Measurements from ENCODE around the gene KRTAP4-4. TPM values are rescaled to one million over a fixed set of nuclear protein-coding genes. Genes with fewer than 3 reads are reported as not detected.

The KRTAP4-4 gene
- total and polyA plus RNA-seq, 8 donors, result not detected

GRCh38 chr17:41116297-41116696 is 44.3 kb downstream of the KRTAP4-4 start:
- Histone ChIP-seq H3K27me3 (peaks cover 0 to 25% (median 0%) of the 10 kb centered on the region in 3 donors), H3K4me1 (no peaks in the 10 kb centered on the region), H3K9me3 (no peaks in the 10 kb centered on the region), H3K4me3 (no peak overlapping the region), H3K27ac (no peak overlapping the region), H3K36me3 (no peaks in the 10 kb centered on the region)
- intact Hi-C loops (cut with DNase I; ENCODE audit: low total_unique reads), result no loop called here
- DNase-seq, result no peak
- 54 to 76% (median 72%) methylated on average over 5 of the region's 5 CpGs for WGBS, 5 donors
- no peak for TF ChIP-seq POLR2AphosphoS5 (IDR thresholded peaks at IDR 0.05)
- TF ChIP-seq EP300 (IDR thresholded peaks at IDR 0.05), result no peak

DNA sequence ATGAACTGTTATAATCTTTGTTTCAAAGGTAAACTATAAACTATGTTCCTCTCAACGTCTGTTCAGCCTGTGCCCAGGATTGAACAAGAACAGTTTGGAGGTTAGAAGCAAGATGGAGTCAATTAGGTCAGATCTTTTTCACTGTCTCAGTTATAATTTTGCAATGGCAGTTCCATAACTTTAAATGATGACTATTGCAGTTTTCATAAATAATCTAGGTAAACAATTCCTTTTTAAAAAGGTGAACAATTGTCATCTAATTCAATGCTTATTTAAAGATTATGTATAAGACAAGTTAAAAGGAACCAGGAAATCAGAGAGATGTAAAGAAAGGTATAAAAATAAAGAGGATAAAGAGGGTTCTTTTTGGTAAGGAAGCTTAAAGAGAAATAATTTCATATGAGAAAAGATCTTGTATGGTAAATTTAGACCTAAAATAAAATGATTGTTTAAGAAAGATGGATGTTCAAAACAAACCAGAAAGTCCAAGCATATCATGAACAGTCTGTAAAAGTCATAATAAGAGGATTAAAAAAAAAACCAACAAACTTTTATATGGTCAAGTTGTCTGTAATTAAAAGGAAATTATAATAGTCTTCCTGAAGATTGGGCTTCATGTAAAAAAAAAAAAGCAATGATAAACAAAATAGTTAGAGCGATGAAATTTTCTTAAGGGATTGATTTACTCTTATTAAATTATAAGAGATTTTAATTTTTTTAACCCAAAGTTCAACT is 49.2 kb downstream of the KRTAP4-4 start:
- H3K36me3 ChIP-seq, result no peaks in the 10 kb centered on the region
- H3K9me3 ChIP-seq, result no peaks in the 10 kb centered on the region
- peaks cover 0 to 5% (median 2%) of the 10 kb centered on the region in 4 donors for H3K4me1 ChIP-seq
- DNase-seq, result no peak
- no peak overlapping the region for H3K27ac ChIP-seq
- no peak overlapping the region for H3K4me3 ChIP-seq
- intact Hi-C loops (cut with DNase I; ENCODE audit: low total_unique reads), result no loop called here
- H3K27me3 ChIP-seq, result peaks cover 0 to 15% (median 0%) of the 10 kb centered on the region in 3 donors
- no peak for TF ChIP-seq POLR2AphosphoS5 (IDR thresholded peaks at IDR 0.05)
- TF ChIP-seq POLR2A (IDR thresholded peaks at IDR 0.05), result no peak
- TF ChIP-seq CTCF (IDR thresholded peaks at IDR 0.05), result no peak
- TF ChIP-seq EP300 (IDR thresholded peaks at IDR 0.05), result no peak
- WGBS, 5 donors, result 58 to 71% (median 62%) methylated on average over 2 of the region's 2 CpGs

Small RNA genes lying within 50 kb of the gene (small RNA-seq; reads per million reads assigned to genes)
- gene KRTAP4-17P, result 0 reads per million in 4 donors

Other genes with a start within 250 kb of the KRTAP4-4 start
Only the 30 nearest of the 40 such genes appear.
- gene KRTAP3-1, start 151.6 kb downstream of the KRTAP4-4 start, total RNA-seq, result not detected
- not detected for gene KRTAP3-1, start 151.6 kb downstream of the KRTAP4-4 start, polyA plus RNA-seq
- gene KRTAP1-5, start 133.5 kb downstream of the KRTAP4-4 start, total RNA-seq, result not detected
- not detected for gene KRTAP1-5, start 133.5 kb downstream of the KRTAP4-4 start, polyA plus RNA-seq
- gene KRTAP1-4, start 130.6 kb downstream of the KRTAP4-4 start, total RNA-seq, result not detected
- not detected for gene KRTAP1-4, start 130.6 kb downstream of the KRTAP4-4 start, polyA plus RNA-seq
- gene KRTAP1-3, start 125.9 kb downstream of the KRTAP4-4 start, total RNA-seq, result not detected
- not detected for gene KRTAP1-3, start 125.9 kb downstream of the KRTAP4-4 start, polyA plus RNA-seq
- gene KRTAP1-1, start 119.3 kb downstream of the KRTAP4-4 start, total RNA-seq, result not detected
- not detected for gene KRTAP1-1, start 119.3 kb downstream of the KRTAP4-4 start, polyA plus RNA-seq
- not detected for gene KRTAP2-1, start 113.4 kb downstream of the KRTAP4-4 start, total RNA-seq
- not detected for gene KRTAP2-1, start 113.4 kb downstream of the KRTAP4-4 start, polyA plus RNA-seq
- not detected for gene KRTAP2-2, start 105.5 kb downstream of the KRTAP4-4 start, total RNA-seq
- not detected for gene KRTAP2-2, start 105.5 kb downstream of the KRTAP4-4 start, polyA plus RNA-seq
- not detected for gene KRTAP2-3, start 100.6 kb downstream of the KRTAP4-4 start, total RNA-seq
- not detected for gene KRTAP2-3, start 100.6 kb downstream of the KRTAP4-4 start, polyA plus RNA-seq
- not detected for gene KRTAP2-4, start 94.9 kb downstream of the KRTAP4-4 start, total RNA-seq
- gene KRTAP2-4, start 94.9 kb downstream of the KRTAP4-4 start, polyA plus RNA-seq, result not detected
- gene KRTAP4-7, start 76.6 kb downstream of the KRTAP4-4 start, total RNA-seq, result not detected
- not detected for gene KRTAP4-7, start 76.6 kb downstream of the KRTAP4-4 start, polyA plus RNA-seq
- not detected for gene KRTAP4-8, start 62.6 kb downstream of the KRTAP4-4 start, total RNA-seq
- gene KRTAP4-8, start 62.6 kb downstream of the KRTAP4-4 start, polyA plus RNA-seq, result not detected
- gene KRTAP4-16, start 58.5 kb downstream of the KRTAP4-4 start, total RNA-seq, result not detected
- not detected for gene KRTAP4-16, start 58.5 kb downstream of the KRTAP4-4 start, polyA plus RNA-seq
- gene KRTAP4-9, start 55.4 kb downstream of the KRTAP4-4 start, total RNA-seq, result not detected
- gene KRTAP4-9, start 55.4 kb downstream of the KRTAP4-4 start, polyA plus RNA-seq, result not detected
- gene KRTAP4-11, start 42.4 kb downstream of the KRTAP4-4 start, total RNA-seq, result not detected
- not detected for gene KRTAP4-11, start 42.4 kb downstream of the KRTAP4-4 start, polyA plus RNA-seq
- gene KRTAP4-12, start 36.6 kb downstream of the KRTAP4-4 start, total RNA-seq, result not detected
- not detected for gene KRTAP4-12, start 36.6 kb downstream of the KRTAP4-4 start, polyA plus RNA-seq
- gene KRTAP4-6, start 20.2 kb downstream of the KRTAP4-4 start, total RNA-seq, result not detected
- gene KRTAP4-6, start 20.2 kb downstream of the KRTAP4-4 start, polyA plus RNA-seq, result not detected
- gene KRTAP4-5, start 10.9 kb downstream of the KRTAP4-4 start, total RNA-seq, result not detected
- gene KRTAP4-5, start 10.9 kb downstream of the KRTAP4-4 start, polyA plus RNA-seq, result not detected
- gene KRTAP4-3, start 7.5 kb upstream of the KRTAP4-4 start, total RNA-seq, result not detected
- gene KRTAP4-3, start 7.5 kb upstream of the KRTAP4-4 start, polyA plus RNA-seq, result not detected
- not detected for gene KRTAP4-2, start 17.5 kb upstream of the KRTAP4-4 start, total RNA-seq
- gene KRTAP4-2, start 17.5 kb upstream of the KRTAP4-4 start, polyA plus RNA-seq, result not detected
- not detected for gene KRTAP4-1, start 24.2 kb upstream of the KRTAP4-4 start, total RNA-seq
- gene KRTAP4-1, start 24.2 kb upstream of the KRTAP4-4 start, polyA plus RNA-seq, result not detected
- not detected for gene KRTAP9-1, start 29.1 kb upstream of the KRTAP4-4 start, total RNA-seq
- gene KRTAP9-1, start 29.1 kb upstream of the KRTAP4-4 start, polyA plus RNA-seq, result not detected
- not detected for gene KRTAP9-2, start 65.9 kb upstream of the KRTAP4-4 start, total RNA-seq
- not detected for gene KRTAP9-2, start 65.9 kb upstream of the KRTAP4-4 start, polyA plus RNA-seq
- gene KRTAP9-3, start 71.7 kb upstream of the KRTAP4-4 start, total RNA-seq, result not detected
- gene KRTAP9-3, start 71.7 kb upstream of the KRTAP4-4 start, polyA plus RNA-seq, result not detected
- gene KRTAP9-8, start 77.3 kb upstream of the KRTAP4-4 start, total RNA-seq, result not detected
- not detected for gene KRTAP9-8, start 77.3 kb upstream of the KRTAP4-4 start, polyA plus RNA-seq
- gene KRTAP9-4, start 88.9 kb upstream of the KRTAP4-4 start, total RNA-seq, result not detected
- not detected for gene KRTAP9-4, start 88.9 kb upstream of the KRTAP4-4 start, polyA plus RNA-seq
- gene KRTAP9-9, start 94.6 kb upstream of the KRTAP4-4 start, total RNA-seq, result not detected
- gene KRTAP9-9, start 94.6 kb upstream of the KRTAP4-4 start, polyA plus RNA-seq, result not detected
- gene KRTAP9-6, start 104.6 kb upstream of the KRTAP4-4 start, total RNA-seq, result not detected
- not detected for gene KRTAP9-6, start 104.6 kb upstream of the KRTAP4-4 start, polyA plus RNA-seq
- gene KRTAP9-7, start 115.0 kb upstream of the KRTAP4-4 start, total RNA-seq, result not detected
- not detected for gene KRTAP9-7, start 115.0 kb upstream of the KRTAP4-4 start, polyA plus RNA-seq
- not detected for gene KRTAP29-1, start 142.1 kb upstream of the KRTAP4-4 start, total RNA-seq
- not detected for gene KRTAP29-1, start 142.1 kb upstream of the KRTAP4-4 start, polyA plus RNA-seq
- not detected for gene KRTAP16-1, start 148.6 kb upstream of the KRTAP4-4 start, total RNA-seq
- not detected for gene KRTAP16-1, start 148.6 kb upstream of the KRTAP4-4 start, polyA plus RNA-seq

Measured in stomach (tissue), 9 donors.